OCI-M2 (cell line): ENCODE results near the gene MCMBP.
"Not testable (repeated sequence)": the region's sequence is repeated elsewhere in the genome, so short reads cannot be mapped to it uniquely, and the experiment has no call there.

Experiments used
- DNase-seq: peaks from one replicate; lab custom pipeline; 2025; ENCODE audit not compliant: unreplicated experiment; lab: John Stamatoyannopoulos, UW

The MCMBP gene

DNA sequence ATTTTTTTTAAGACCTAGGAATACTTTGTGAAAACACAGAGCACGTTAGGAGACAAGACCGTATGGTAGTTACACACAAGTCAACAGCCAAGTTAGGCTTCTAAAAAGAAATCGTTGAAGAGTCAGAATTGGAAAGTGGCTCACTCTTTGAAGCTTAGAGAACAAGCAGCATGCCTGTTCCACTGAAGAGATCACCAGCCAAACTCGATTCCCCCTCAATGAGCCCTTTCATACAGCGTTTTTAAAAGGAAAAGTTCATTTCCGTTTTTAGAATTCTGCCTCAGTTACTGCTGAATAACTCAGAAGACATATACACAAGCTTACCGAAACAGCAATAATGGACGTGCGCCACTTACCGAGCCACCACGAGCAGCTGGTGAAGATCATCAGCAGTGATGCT is 41.0 kb downstream of the MCMBP start:
- no peak for DNase-seq

DNA sequence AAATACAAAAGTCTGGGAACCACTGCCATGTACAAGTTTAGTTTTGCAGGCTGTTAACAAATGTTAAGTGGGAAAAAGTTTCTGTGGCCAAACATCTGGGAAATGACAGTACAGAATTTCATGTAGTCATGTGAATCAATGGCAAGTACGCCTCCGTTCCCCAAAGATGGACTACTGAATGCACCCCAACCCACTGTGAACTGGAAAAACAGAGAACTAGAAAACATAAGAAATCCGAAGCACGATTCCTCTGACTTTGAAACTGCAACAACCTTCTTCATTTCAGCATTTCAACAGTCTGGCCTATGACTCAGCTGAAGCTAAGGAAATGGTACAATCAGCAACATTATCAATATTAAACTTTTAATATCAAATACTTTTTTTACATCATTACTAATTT is 41.8 kb downstream of the MCMBP start:
- DNase-seq: no peak

DNA sequence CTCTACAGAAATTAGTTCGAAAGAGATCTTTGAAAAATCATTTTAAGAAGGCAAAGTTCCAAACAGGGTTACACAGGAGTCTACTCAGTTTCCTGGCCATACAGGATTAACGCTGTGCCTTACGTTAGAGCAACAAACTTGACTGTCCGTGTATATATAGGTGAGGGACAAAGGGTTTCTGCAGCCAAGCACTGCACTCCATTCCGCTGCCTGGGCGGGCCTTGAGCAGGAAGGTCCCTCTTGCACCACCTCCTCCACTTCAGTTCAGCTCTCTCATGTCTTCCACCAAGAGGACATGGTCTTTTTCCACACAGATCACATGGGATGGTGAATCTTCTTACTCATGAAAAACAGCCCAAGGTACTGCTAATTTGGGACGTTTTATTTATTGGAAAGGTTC is 43.2 kb downstream of the MCMBP start:
- DNase-seq: no peak

DNA sequence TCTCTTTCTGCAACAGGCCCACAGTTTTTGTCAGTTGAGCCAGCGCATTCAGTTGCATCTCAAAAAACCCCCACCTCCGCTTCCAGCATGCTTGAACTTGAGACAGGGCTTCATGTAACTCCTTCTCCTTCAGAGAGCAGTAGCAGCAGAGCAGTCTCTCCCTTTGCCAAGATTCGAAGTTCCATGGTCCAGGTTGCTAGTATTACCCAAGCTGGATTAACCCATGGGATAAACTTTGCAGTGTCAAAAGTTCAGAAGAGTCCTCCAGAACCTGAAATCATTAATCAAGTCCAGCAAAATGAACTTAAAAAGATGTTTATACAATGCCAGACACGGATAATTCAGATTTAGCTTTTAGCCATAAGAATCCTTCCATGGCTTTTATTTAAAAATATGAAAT is 45.2 kb downstream of the MCMBP start:
- no peak for DNase-seq

DNA sequence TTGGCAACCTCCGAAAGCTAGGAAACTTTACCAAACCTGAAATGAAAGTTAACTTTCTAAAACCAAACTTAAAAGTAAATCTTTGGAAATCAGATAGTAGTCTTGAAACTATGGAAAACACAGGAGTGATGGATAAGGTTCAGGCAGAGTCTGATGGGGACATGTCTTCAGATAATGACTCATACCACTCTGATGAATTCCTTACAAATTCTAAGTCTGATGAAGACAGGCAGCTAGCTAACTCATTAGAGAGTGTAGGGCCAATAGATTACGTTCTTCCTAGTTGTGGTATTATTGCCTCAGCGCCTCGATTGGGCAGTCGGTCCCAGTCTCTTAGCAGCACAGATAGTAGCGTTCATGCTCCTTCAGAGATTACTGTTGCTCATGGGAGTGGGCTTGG is 45.9 kb downstream of the MCMBP start:
- no peak for DNase-seq

DNA sequence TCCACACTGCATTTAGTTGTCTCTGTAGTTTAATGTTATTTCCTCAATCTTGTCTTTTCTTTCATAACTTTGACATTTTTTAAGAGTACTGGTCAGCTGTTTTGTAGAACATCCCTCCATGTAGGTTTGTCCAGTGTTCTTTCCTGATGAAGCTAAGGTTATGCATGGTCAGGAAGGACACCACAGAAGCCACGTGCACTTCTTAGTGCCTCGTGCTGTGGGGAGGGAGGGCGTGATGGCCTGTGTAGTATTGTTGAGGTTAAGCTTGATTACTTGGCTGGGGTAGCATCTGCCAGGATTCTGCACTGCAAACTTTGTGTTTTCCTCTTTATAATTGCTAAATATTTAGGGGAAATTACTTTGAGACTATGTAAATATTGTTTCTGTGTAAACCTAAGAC is 48.3 kb downstream of the MCMBP start:
- DNase-seq: no peak

DNA sequence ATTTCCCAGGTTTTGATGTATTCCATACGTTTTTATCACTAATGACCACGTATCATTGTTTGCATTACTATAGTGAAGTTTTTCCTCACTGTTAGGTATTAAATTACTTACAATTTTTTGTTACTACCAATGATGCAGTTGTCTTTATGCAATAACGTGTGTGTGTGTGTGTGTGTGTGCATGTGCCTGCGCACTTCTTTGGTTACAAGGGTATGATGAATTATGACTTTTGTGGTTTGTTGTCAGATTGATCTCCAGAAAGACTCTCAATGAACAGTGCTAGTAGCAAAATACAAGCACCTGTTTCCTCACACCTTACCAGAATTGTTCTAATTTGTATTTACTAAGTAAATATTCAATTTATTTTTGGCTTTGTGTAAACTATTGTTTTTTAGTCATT is 51.5 kb downstream of the MCMBP start:
- DNase-seq: no peak

DNA sequence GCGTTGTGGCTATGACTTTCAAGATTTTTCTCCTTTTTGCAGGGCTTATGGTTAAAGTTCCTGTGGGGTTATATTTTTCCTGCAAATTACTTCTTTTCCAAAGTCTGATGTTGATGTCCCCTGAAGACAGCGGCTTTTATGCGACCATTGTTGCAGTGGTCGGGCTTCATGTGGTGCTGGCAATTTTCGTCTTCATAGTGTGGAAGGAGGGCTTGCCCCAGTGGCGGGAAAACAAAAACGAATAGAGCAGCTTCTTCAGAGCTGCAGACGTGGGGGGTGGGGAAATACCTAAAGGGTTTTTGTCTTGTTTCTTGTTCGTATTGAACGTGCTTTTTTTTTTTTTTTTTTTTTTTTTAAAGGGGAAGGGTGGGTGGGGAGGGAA is 53.8 kb downstream of the MCMBP start:
- no peak for DNase-seq

DNA sequence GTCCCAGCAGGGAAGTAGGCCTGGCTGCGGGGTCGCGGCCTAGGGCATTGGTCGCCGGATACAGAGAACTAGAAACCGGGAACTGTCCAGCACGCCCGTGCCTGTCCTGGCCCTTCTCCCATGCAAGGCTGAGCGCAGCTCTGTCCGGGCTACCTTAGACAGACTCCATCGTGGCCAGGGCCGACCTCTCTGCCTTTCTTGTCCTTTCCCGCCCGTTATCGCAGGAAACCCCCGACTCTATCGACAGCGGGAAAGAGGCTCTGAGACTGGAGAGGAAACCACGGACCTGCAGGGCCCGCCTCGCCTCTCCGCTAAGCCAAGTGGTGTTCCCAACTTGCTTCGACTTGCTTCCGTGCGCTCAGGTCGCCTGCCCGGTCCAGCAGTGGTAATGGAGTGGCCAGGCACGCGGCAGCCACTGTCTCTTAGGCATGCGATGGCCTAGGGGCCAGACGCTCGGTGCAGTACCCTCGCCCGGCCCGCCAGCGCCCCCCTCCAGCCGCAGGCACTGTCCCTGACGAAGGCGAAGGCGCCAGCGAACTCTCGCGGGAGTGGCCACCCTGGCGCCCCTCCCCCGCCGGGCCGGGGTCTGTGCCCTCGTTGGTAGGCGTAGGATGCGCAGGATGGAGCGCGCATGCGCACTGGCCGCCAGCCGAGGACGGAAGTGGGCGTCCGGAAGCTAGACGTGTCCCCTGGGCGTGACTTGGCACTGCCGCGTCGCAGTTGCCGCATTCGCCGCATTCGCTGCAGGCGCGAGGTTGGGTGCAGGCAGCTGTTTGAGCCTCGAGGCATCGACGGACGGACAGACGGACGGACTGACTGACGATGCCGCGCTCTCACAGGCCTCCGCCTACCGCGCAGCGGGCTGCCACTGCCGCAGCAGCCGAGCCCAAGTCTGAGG is 54.4 kb downstream of the MCMBP start:
- DNase-seq: no peak

DNA sequence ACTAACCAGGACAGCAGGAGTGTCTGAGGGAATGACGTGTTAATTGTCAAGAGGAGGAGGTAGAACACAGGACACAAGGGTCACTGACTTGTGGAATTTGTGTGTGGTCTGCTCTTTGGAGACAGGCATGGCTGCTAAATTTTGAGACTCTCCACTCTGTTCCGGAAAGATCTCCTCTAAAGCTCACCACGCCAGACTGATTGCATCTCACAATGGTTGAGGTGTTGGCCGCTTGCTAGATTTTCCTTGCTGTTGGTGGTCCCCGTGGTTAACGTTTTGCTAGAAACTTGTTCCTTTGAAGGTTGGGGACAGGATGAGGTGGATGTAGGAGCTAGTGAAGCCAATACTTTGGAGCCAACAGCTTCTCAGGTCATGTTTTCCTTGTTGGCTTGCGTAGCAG is 57.0 kb downstream of the MCMBP start:
- no peak for DNase-seq

DNA sequence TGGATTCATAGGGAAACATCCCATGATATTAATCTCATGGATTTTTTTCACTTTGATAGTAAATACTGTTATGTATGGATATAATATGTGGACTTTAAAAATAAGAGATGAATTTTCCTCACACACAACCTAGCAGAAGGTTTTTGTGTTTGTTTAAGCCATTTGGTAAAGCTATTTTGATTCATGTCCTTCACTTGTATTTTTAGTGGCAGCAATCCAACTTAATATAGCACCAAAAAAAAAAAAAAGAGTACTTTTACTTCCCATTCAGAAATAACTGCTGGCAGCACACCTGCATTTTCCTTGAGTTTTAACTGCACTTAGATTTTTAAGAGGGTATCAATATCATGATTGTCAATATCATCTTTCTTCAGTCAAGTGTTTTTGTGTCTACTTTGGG is 60.0 kb downstream of the MCMBP start:
- no peak for DNase-seq

DNA sequence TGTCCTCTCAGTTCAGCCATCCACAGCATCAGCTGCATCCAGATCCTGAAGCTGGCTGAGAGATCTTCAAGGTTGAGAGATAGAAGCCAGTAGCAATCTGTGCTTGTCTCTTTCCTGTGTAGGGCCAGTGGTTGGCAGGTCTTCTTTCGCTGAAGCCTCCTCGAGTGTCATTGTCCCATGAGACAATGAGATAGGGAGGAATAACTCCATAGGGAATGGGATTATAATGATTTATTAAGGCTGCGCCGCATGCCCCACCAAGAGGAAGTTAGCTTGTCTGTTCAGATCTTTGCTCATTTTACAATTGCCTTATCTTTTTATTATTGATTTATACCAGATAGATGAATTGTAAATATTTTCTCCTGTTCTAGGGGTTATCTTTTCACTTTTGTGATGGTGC is 61.5 kb downstream of the MCMBP start:
- DNase-seq: no peak

DNA sequence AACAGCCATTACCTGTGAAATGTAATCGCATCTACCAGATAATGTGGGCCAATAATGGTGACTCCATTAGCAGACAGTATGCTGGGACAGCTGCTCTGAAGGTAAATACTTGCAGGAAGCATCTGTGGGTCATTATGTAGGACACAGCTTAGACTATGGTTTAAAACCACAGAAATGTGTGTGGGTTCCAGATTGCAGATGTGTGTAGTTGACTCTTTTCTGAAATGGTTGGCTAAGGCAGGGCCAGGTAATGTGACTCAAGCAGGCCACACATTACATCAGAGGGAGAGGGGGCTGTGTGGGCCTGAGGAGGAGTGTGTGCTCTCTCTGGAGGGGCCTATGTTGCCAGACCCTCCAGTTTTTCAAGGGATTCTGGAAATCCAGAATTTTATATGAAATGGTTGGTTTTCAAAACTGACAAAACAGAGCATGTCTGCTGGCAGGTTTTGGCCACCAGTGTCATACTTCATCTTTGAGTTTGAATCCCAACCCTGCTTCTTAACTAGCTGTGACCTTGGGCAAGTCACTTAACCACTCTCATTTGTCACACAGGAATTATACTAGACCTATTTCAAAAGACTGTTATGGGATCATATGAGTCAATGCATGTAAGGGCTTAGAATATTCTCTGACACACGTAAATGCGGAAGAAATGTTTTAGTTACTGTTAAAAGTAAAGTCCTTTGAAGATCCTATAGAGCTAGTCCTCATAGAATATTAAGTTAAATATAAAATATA is 64.5 kb downstream of the MCMBP start:
- DNase-seq: no peak

DNA sequence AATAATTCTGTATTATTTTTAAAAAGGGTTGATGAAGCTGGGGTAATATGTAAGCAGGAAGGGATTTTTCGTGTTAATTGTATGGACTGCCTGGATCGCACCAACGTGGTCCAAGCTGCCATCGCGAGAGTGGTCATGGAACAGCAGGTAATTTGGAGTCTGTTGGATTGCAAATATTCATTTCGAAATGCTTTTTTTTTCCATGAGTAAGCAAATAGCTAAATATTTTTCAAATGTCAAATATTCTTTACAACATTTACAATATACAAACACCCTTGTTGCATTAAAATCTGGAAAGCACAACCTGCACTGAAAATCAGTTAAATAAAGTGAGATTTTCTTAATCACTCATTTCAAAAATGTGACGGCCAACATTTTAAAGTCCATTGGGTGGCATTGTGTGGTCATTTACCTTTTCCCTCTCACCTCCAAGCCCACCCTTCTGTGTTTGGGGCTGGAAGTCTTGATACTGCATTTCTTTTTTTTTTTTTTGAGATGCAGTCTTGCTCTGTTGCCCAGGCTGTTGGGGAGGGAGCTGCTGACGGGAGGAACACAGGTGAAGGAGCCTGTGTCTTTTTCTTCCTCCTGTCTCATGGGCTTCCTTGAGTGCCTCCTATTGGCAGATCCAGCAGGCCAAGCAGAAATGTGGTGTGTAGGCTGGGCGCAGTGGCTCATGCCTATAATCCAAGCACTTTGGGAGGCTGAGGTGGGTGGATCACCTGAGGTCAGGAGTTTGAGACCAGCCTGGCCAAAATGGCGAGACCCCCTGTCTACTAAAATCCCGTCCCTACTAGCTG is 66.1 kb downstream of the MCMBP start:
- DNase-seq: no peak

DNA sequence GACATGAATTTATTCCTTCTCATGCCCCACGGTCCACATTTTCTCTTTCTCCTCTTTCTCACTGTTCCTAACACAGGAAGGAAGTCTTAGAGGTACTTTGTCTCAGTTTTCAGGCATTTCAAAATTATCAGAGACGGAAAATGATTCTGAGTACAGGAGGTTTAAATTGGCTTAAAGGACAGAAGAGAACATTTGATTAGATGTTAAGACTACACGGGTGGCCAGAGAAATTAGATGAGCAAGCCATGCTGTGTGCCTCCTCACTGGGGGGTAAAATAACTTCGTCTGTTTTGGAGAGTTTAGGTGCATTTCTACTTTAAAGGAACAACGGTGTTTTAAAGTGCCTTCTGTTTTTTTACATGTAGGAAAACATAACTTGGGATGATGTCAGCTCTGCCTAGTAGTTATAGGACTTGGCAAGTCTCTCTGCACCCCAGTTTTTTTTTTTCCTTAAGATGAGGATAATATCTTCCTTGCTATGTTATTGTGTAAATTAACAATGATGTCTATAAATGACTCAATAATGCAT is 66.9 kb downstream of the MCMBP start:
- no peak for DNase-seq

DNA sequence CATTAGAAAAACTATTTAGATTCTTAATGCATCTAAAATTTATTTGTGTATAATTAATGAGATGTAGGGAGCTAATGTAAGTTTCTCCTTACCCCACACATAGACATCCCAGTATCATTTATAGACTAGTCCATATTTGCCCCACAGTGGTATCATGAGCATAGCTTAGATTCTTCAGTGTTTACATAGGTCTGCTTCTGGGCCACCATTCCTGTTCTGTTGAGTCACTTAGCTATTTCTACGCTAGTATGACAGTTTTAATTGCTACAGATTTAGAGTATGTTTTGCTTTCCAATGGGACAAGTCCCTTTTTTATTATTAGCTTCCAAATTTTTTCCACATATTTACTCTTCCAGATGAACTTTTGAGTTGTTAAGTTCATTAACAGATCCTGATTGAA is 69.4 kb downstream of the MCMBP start:
- no peak for DNase-seq

DNA sequence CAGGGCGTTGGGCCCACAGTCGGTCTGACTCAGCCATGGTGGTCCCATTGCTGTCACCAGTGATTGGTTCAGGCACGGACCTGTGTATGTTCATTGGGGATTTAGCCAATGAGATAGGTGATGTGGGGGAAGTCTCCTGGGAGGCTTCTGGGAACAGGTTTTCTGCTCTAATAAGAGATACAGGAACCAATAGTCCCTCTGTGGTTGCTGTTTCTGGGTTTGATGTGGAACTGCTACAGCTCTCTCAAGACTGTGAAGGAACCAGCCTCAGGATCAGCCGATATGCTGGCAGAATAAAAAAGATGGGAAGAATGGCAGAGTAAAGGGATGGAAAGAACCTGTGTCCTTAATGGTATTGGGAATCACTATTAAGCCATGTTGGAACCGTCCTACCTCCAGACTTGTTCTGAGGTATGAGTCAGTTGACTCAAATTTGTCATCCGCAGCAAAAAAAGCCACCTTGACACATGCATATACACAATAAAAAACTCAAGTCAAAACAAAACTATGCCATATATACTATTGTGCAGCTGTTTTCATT is 70.6 kb downstream of the MCMBP start:
- DNase-seq: no peak

DNA sequence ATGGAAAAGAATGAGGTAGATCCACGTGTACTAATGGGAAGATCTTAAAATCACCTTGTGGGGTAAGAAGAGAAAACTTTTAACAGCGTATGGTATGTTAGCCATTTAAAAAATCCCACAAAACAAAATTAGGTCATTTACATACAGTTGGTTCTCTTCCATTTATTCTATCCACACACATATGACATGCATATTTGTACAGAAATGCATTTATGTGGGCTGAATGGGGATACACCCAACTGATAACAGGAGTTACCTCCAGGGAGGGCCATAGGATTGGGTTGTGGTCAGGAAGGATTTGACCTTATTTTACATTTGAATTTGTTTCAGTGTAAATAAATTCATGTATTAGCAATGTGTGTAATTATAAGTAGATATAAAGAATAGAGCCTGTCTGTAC is 71.5 kb downstream of the MCMBP start:
- no peak for DNase-seq

DNA sequence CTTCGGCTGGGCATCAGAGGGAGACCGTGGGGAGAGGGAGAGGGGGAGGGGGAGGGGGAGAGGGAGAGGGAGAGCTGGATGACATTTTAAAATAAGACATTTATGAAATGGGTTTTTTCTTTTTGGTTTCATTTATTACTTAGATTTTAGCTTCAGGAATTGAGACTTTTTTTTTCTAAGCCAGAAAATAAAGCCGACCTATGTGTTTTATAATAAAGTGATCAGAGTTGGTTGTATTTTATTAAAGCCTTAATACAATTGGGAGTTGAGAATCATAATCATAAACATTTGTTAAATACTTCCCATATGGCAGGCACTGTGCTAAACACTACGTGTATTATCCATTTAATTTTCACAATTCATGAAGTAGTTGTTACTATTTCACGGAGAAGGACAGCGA is 76.6 kb downstream of the MCMBP start:
- no peak for DNase-seq

DNA sequence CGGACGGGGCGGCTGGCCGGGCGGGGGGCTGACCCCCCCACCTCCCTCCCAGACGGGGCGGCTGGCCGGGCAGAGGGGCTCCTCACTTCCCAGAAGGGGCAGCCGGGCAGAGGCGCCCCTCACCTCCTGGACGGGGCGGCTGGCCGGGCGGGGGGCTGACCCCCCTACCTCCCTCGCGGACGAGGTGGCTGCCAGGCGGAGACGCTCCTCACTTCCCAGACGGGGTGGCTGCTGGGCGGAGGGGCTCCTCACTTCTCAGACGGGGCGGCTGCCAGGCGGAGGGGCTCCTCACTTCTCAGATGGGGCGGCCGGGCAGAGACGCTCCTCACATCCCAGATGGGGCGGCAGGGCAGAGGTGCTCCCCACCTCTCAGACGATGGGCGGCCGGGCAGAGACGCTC is 77.5 kb downstream of the MCMBP start:
- not testable (repeated sequence) for DNase-seq

DNA sequence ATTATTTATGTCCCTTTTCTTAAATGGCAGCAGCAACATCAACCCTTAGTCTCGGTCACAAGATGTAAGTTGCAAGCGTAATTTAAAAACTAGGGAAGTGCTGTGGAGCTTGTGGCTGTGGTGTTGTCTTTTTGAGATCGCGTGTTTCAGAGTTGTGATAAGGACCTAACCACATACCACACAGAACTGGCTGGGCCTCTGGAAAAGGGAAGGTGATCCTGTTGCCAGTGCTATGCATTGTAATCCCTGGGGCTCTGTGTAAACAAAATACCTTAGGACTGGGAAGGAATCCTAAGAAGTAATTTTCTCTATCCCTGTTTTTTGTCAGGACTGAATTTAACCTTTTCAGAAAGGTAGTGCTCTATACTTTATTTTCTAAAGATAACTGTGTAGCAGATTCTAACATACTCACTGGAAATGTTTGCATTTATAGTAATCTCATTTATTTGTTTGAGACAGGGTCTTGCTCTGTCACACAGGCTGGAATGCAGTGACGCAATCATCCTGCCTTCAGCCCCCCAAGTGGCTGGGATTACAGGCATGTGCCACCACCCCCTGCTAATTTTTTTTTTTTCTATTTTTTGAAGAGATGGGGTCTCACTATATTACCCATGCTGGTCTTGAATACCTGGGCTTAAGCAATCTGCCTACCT is 86.4 kb downstream of the MCMBP start:
- peak; percentile 41 for DNase-seq
